HL-60 (cell line): Measurements from ENCODE around the gene ARHGAP32.

ENCODE experiments used
- POLR2AphosphoS5 ChIP-seq: IDR thresholded peaks from 2 replicates; pipeline ENCODE4 v1.6.1; 2012; ENCODE audit warnings: low read depth
- SPI1 ChIP-seq: IDR thresholded peaks from 2 replicates; pipeline ENCODE4 v1.6.1; 2012; ENCODE audit warnings: low read depth, mild to moderate bottlenecking, borderline replicate concordance
- TF ChIP-seq, protein P1 (sequence below): IDR thresholded peaks from 2 replicates; pipeline ENCODE4 v1.6.1; 2012; ENCODE audit warnings: low read depth; ENCODE audit not compliant: insufficient replicate concordance
- TF ChIP-seq, protein P2 (sequence below): IDR thresholded peaks from one replicate; pipeline ENCODE4 v1.5.1; 2011; ENCODE audit warnings: low read length, control low read depth, inconsistent platforms; ENCODE audit not compliant: insufficient read depth

DNA sequence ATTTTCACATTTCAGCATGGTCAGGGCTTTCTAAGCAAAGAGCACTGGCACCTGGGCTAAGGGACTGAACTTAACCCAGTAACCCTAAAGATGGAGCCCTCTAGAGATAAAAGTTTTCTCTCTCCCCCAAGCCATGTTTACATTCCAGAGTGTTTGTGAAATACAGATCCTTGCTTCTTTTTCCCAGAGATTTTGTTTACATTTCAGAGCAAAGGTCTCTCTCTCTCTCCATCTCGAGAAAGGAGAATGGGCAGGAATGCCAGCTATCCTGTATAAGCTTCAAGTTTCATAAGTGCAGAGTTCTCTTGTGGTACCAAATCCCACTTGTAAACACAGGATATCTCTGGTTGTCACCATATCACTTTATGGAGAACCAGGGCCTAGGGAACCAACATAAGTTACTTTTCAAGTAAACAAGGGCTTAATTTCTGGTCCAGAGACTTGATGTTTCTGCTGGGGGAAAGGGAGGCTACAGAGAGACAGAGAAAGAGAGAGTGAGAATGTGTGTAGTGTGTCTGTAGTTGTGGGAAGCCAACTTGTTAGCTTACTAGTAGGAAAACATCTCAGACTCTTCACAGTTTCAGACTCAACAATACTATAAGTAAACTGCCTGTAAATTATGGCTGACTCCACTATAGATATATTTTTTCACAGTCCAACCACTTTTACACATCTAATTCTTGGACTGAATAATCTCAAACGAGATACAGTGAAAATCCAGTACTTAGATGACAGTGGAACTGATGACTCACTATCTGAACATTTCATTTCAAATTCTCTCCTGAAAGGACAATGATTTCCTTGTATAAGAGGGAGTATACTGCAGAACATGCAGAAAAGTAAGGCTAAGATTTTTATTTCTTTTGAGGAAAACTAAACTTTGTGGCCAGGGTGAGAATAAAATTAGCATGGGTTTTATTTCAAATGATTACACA, 76.2 kb downstream of the ARHGAP32 start:
- TF ChIP-seq, protein P1, sequence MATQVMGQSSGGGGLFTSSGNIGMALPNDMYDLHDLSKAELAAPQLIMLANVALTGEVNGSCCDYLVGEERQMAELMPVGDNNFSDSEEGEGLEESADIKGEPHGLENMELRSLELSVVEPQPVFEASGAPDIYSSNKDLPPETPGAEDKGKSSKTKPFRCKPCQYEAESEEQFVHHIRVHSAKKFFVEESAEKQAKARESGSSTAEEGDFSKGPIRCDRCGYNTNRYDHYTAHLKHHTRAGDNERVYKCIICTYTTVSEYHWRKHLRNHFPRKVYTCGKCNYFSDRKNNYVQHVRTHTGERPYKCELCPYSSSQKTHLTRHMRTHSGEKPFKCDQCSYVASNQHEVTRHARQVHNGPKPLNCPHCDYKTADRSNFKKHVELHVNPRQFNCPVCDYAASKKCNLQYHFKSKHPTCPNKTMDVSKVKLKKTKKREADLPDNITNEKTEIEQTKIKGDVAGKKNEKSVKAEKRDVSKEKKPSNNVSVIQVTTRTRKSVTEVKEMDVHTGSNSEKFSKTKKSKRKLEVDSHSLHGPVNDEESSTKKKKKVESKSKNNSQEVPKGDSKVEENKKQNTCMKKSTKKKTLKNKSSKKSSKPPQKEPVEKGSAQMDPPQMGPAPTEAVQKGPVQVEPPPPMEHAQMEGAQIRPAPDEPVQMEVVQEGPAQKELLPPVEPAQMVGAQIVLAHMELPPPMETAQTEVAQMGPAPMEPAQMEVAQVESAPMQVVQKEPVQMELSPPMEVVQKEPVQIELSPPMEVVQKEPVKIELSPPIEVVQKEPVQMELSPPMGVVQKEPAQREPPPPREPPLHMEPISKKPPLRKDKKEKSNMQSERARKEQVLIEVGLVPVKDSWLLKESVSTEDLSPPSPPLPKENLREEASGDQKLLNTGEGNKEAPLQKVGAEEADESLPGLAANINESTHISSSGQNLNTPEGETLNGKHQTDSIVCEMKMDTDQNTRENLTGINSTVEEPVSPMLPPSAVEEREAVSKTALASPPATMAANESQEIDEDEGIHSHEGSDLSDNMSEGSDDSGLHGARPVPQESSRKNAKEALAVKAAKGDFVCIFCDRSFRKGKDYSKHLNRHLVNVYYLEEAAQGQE = no peak
- no peak for TF ChIP-seq POLR2AphosphoS5
- TF ChIP-seq, protein P2, sequence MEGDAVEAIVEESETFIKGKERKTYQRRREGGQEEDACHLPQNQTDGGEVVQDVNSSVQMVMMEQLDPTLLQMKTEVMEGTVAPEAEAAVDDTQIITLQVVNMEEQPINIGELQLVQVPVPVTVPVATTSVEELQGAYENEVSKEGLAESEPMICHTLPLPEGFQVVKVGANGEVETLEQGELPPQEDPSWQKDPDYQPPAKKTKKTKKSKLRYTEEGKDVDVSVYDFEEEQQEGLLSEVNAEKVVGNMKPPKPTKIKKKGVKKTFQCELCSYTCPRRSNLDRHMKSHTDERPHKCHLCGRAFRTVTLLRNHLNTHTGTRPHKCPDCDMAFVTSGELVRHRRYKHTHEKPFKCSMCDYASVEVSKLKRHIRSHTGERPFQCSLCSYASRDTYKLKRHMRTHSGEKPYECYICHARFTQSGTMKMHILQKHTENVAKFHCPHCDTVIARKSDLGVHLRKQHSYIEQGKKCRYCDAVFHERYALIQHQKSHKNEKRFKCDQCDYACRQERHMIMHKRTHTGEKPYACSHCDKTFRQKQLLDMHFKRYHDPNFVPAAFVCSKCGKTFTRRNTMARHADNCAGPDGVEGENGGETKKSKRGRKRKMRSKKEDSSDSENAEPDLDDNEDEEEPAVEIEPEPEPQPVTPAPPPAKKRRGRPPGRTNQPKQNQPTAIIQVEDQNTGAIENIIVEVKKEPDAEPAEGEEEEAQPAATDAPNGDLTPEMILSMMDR = no peak
- TF ChIP-seq SPI1 = no peak
